ENCODE results near the gene ABLIM3.

ABLIM3 gene

GRCh38 chr5:149283626-149284480, 142.6 kb downstream of the ABLIM3 start:
- no peak for DNase-seq

- DNase-seq: peak; percentile 30
These were observed 143.2 kb downstream of the ABLIM3 start for GRCh38 chr5:149284501-149284900.

GRCh38 chr5:149285153-149285552, 143.9 kb downstream of the ABLIM3 start:
- DNase-seq: no peak

- no peak for DNase-seq
These were observed 147.1 kb downstream of the ABLIM3 start for GRCh38 chr5:149288436-149288835.

- no peak for DNase-seq
These were observed 148.0 kb downstream of the ABLIM3 start for GRCh38 chr5:149289301-149289700.

GRCh38 chr5:149294872-149295829, 153.9 kb downstream of the ABLIM3 start:
- no peak for DNase-seq

- no peak for DNase-seq
These were observed 156.2 kb downstream of the ABLIM3 start for GRCh38 chr5:149297340-149298025.

- no peak for DNase-seq
These were observed 156.9 kb downstream of the ABLIM3 start for GRCh38 chr5:149298163-149298562.

- DNase-seq: no peak
These were observed 157.6 kb downstream of the ABLIM3 start for GRCh38 chr5:149298842-149299404.

- no peak for DNase-seq
These were observed 158.3 kb downstream of the ABLIM3 start for GRCh38 chr5:149299451-149300054.

- DNase-seq: no peak
These were observed 159.1 kb downstream of the ABLIM3 start for GRCh38 chr5:149300441-149300840.

GRCh38 chr5:149301049-149301743, 159.9 kb downstream of the ABLIM3 start:
- DNase-seq: no peak

GRCh38 chr5:149301744-149302380, 160.6 kb downstream of the ABLIM3 start:
- peak; percentile 77 for DNase-seq

- no peak for DNase-seq
These were observed 161.3 kb downstream of the ABLIM3 start for GRCh38 chr5:149302641-149303040.

- no peak for DNase-seq
These were observed 161.9 kb downstream of the ABLIM3 start for GRCh38 chr5:149303210-149303609.

- no peak for DNase-seq
These were observed 163.1 kb downstream of the ABLIM3 start for GRCh38 chr5:149304195-149305078.

- no peak for DNase-seq
These were observed 168.1 kb downstream of the ABLIM3 start for GRCh38 chr5:149309354-149309753.
